K562 (cell line): ENCODE results near the gene CUEDC2. TPM values are rescaled to one million over a fixed set of nuclear protein-coding genes. Genes with fewer than 3 reads are reported as not detected.

Experiments used
- BDP1 ChIP-seq: IDR thresholded peaks from 3 replicates; pipeline ENCODE4 v1.6.1; 2011; ENCODE audit not compliant: insufficient read length, insufficient read depth
- GATAD2B ChIP-seq: fragments of 450-650 bp; IDR thresholded peaks from 2 replicates; pipeline ENCODE4 v1.6.1; 2017; ENCODE audit warnings: mild to moderate bottlenecking, borderline replicate concordance
- HLTF ChIP-seq: fragments of 450-650 bp; IDR thresholded peaks from 2 replicates; pipeline ENCODE4 v1.6.1; 2016
- ILK ChIP-seq: fragments of 450-650 bp; IDR thresholded peaks from 2 replicates; pipeline ENCODE4 v1.6.1; 2016; ENCODE audit warnings: missing genetic modification characterization, low read depth, mild to moderate bottlenecking, missing compliant biosample characterization, moderate library complexity, borderline replicate concordance
- JUN ChIP-seq, 2 experiments: sonication (generic) in 1 of 2; formaldehyde crosslinking in 1 of 2; IDR thresholded peaks; 2 replicates each; pipeline versions ENCODE4 v1.6.1 to v1.8.0; 2012 to 2022; ENCODE audit warnings: borderline replicate concordance in 2 of 2, mild to moderate bottlenecking in 2 of 2, improper control_type of control experiment in 1 of 2, low read depth in 1 of 2, low read length in 1 of 2, missing genetic modification reagents in 1 of 2
- NFYB ChIP-seq: IDR thresholded peaks from 2 replicates; pipeline ENCODE4 v1.6.1; 2011; ENCODE audit warnings: mild to moderate bottlenecking, moderate library complexity; ENCODE audit not compliant: insufficient read length; ENCODE audit errors: extremely low read depth
- SFPQ ChIP-seq: fragments of 200-400 bp; formaldehyde crosslinking; IDR thresholded peaks from 2 replicates; pipeline ENCODE4 v1.6.1; 2017; ENCODE audit warnings: mild to moderate bottlenecking, low read depth, low read length, moderate library complexity
- TCF15 ChIP-seq: fragments of 250-450 bp; sonication (Bioruptor Pico); IDR thresholded peaks from 2 replicates; pipeline ENCODE4 v1.8.0; 2022; ENCODE audit warnings: moderate library complexity, mild to moderate bottlenecking, inconsistent platforms
- ZNF121 ChIP-seq: sonication (generic); formaldehyde crosslinking; conservative IDR thresholded peaks from 2 replicates; pipeline ENCODE4 v1.8.0; 2022; ENCODE audit warnings: missing genetic modification reagents
- ZNF324 ChIP-seq: fragments of 250-450 bp; sonication (Bioruptor Pico); IDR thresholded peaks from 2 replicates; pipeline ENCODE4 v1.4.0; 2020; ENCODE audit warnings: mild to moderate bottlenecking
- polyA plus RNA-seq, 8 experiments: library from polyadenylated mRNA; depleted of rRNA in 4 of 8; stranded (reverse) in 5 of 8; unstranded in 3 of 8; fragments of >200 nt; fragmentation: Nextera tagmentation in 2 of 8; fragmentation: Illumina TruSeq in 1 of 8; extraction: Ambion mirVana in 2 of 8; extraction: Trizol in 1 of 8; gene quantifications; 2 replicates each; pipeline versions ENCODE4 v1.2.1 to v1.2.3, GENCODE V29; 2011 to 2014; ENCODE audit warnings: inconsistent platforms in 1 of 8, missing spikeins in 1 of 8
- total RNA-seq, 7 experiments: library from RNA; depleted of rRNA in 6 of 7; stranded (reverse); fragments of >200 nt in 6 of 7; fragmentation: Illumina TruSeq in 2 of 7; extraction: Trizol in 2 of 7; gene quantifications; 2 replicates each; pipeline versions ENCODE4 v1.2.1 to v1.2.3, GENCODE V29; 2011 to 2021; ENCODE audit warnings: low replicate concordance in 1 of 7
- TF ChIP-seq, protein P1 (sequence below): sonication (generic); formaldehyde crosslinking; IDR thresholded peaks from 2 replicates; pipeline ENCODE4 v1.8.1; 2023; ENCODE audit warnings: mild to moderate bottlenecking, missing genetic modification reagents

Gene CUEDC2
- total and polyA plus RNA-seq, 9 of the 15 experiments (the other 6 are each of a cell fraction or from before 2014, with no cell fraction given) = 8.5 to 48.9 (median 27.4) TPM

GRCh38 chr10:102420714-102421506 is 11.5 kb downstream of the CUEDC2 start, which contains the start of gene FBXL15 (continued):
- peak; percentile 80; the same call in 1 of the 2 replicates for TF ChIP-seq HLTF
- TF ChIP-seq ILK (tag) = no peak
- no peak for TF ChIP-seq ZNF121 (CRISPR knock-in tag)
- TF ChIP-seq JUN (IDR thresholded peaks at IDR 0.05; ENCODE audit: borderline replicate concordance, low read depth, low read length) = no peak
- TF ChIP-seq JUN (CRISPR knock-in tag; IDR thresholded peaks at IDR 0.05; ENCODE audit: borderline replicate concordance) = no peak
- no peak for TF ChIP-seq NFYB
- TF ChIP-seq, protein P1, sequence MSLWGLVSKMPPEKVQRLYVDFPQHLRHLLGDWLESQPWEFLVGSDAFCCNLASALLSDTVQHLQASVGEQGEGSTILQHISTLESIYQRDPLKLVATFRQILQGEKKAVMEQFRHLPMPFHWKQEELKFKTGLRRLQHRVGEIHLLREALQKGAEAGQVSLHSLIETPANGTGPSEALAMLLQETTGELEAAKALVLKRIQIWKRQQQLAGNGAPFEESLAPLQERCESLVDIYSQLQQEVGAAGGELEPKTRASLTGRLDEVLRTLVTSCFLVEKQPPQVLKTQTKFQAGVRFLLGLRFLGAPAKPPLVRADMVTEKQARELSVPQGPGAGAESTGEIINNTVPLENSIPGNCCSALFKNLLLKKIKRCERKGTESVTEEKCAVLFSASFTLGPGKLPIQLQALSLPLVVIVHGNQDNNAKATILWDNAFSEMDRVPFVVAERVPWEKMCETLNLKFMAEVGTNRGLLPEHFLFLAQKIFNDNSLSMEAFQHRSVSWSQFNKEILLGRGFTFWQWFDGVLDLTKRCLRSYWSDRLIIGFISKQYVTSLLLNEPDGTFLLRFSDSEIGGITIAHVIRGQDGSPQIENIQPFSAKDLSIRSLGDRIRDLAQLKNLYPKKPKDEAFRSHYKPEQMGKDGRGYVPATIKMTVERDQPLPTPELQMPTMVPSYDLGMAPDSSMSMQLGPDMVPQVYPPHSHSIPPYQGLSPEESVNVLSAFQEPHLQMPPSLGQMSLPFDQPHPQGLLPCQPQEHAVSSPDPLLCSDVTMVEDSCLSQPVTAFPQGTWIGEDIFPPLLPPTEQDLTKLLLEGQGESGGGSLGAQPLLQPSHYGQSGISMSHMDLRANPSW = no peak
- no peak for TF ChIP-seq ZNF324 (CRISPR knock-in tag)
- no peak for TF ChIP-seq SFPQ
- TF ChIP-seq GATAD2B = no peak
- no peak for TF ChIP-seq BDP1
- no peak for TF ChIP-seq TCF15
